HG02610 (cell line): ENCODE measurements around the gene MYO5C.

Source experiments
- ATAC-seq: cut with Tn5 transposase; IDR thresholded peaks from one replicate; pipeline ENCODE4 v1.9.1; 2021; ENCODE audit warnings: mild to moderate bottlenecking, moderate library complexity; ENCODE audit not compliant: unreplicated experiment

The MYO5C gene

GRCh38 chr15:52150871-52151270 is 144.7 kb downstream of the MYO5C start:
- ATAC-seq: no peak

DNA sequence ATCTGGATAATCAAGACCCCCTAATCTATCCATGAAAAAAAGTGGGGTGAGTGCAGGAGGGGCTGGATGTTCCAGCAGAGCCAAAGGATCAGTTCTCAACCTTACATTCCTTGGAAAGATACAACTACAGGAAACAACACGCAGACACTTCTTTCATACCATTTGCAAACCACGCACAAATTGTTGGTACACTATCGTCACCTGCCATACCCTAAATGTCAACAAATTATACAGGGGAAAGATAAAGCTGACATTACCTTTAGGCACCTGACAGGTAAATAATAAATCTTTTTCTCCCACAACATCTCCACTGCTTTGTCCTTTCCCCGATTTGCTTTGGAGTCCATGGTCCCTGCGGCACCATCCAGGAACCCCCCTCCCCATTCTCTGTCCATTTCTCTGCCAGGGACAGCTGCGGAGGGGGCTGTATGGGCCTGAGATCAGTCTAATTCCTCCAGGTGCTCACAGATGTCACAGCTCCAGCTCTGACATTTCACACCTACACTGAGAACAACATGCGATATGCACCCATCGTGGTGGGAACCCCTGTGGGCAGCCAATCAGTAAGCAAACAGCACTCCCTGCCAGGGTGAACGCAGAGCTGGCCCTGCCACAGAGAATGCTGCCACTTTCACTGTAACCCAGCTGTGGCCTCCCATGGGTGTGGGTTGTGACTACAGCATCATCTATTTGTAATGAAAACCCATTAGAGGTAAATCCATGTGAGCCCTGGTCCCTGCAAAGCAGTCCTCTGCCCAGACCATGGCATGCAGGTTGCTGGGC is 145.4 kb downstream of the MYO5C start:
- ATAC-seq: no peak

DNA sequence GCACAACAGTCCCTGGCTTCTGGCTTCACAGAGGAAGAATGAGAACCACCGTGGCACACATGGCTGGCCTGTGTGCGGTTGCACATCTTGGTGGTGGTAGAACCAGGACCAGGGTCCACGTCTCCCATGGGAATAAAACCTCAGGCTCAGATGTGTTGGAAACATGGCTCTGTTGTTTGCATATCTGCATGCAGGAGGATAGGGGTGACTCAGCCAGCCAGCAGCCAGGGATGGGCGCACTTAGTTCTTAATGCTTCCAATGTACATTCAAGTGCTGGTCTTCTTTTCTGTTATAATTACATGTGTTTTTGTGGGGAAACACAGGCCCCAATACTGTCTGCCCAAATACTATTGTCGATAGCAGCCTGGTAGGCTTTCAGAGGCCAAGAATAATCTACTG is 147.2 kb downstream of the MYO5C start:
- no peak for ATAC-seq

DNA sequence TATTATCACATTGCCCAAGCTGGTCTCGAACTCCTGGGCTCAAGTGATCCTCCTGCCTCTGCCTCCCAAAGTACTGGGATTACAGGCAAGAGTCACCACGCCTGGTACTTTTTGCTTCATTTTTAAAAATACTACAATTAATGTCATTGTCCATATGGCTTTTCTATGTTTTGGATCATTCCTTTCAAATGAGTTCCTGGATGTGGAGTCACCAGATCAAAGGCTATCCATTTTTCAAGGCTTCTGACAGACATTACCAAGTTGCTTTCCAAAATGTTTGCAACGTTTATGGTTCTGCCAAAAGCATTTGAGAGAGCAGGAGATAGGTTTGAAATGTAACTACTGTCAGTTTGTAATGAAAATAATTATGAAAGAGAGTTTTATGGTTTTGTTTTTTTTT is 148.8 kb downstream of the MYO5C start:
- ATAC-seq: no peak

DNA sequence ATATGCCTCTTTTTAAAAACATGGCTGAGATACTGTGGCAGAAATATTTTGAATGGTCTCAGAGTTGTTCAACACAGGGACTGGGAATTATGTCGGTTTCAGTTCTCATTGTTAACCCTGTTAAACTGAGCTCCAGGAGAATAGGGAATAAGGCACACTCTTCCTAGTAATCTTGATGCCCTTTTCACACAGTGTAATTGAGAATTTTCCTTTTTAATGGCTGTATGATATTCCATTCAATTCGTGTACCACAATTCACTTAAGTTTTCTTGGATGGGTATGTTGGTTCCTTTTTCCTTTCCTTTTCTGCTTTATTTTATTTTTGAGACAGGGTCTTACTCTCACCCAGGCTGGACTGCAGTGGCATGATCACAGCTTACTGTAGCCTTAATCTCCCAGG is 149.3 kb downstream of the MYO5C start:
- no peak for ATAC-seq

DNA sequence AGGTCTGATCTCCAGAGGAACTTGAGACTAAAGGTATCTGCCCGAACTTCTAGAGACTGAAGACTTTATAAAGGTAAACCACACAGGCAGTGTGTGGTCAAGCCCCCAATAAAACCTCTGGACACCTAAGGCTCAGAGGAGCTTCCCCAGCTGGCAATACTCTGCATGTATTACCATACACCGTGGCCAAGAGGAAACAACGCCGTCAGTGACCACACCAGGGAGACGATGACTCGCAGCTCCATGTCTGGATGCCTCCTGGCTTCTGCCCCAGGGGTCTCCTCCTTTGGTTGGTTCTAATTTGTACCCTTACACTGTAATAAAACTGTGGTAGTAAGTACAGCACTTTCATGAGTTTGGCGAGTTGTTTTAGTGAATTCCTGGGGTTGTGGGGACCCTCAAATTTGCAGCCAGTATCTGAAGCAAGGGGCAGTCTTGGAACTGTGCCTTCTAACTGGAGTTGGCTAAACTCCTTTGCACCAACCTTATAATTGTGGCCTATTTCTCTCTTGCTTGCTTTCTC is 150.9 kb downstream of the MYO5C start:
- no peak for ATAC-seq

GRCh38 chr15:52143873-52144272 is 151.7 kb downstream of the MYO5C start:
- no peak for ATAC-seq
